ENCODE measurements around the gene ZNF148. TPM values are rescaled to one million over a fixed set of nuclear protein-coding genes. Genes with fewer than 3 reads are reported as not detected.

Gene ZNF148
- total RNA-seq, 2 experiments from 2014 or later = 33.8 to 34.3 TPM

Other genes starting within 250 kb of the ZNF148 start
- gene SLC12A8, start 162.6 kb downstream of the ZNF148 start, total RNA-seq = 1 to 10 TPM; 1.8 to 1.9 TPM
- 10 to 100 TPM; 33.5 to 33.9 TPM for gene SNX4, start 144.9 kb upstream of the ZNF148 start, total RNA-seq
- 10 to 100 TPM; 13.9 to 14.1 TPM for gene OSBPL11, start 220.2 kb upstream of the ZNF148 start, total RNA-seq

All from activated naive CD8-positive, alpha-beta T cell treated with anti-CD3 and anti-CD28 coated beads for 36 hours (primary cell).